ENCODE measurements around the gene LOXHD1.

The LOXHD1 gene

DNA sequence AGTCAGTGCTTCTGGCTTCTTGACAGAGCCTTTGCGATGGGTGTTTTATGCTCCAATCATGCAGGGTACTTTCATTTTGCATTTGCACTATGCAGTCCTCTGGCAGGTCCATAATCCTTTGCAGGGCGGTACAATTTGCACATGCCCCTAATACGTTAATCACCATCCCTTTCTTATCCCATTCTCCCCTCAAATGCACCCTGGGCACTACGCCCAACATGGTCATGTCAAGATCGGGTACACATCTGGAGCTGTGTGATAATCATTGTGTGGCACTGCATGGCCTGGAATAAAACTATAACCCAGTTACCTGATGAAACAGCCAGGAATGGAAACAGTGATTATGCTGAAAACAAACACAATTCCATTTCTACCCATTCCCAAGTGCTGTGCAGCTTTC is 27.7 kb downstream of the LOXHD1 start:
- no peak overlapping the region for H3K4me3 ChIP-seq
- no peak overlapping the region for H3K27ac ChIP-seq

DNA sequence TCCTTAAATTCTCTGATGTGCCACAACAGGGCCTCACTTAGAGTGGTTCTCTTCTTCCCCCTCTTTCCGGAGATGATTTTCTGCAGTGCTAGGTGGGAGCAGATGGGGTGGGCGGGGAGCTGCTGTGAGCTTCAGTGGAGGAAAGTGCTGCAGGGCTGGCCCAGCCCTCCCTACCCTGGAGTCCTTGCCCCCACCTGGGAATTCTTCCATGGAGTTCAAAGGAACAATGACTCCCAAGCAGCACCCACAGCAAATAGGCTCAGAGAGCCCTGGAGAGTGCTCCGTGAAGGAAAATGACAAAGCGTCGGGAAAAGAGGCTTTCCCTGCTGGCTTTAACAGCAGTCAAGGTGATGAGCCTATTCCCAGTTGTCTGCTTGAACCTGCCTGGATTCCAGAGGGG is 28.8 kb downstream of the LOXHD1 start:
- Histone ChIP-seq H3K4me3 (no peak overlapping the region), H3K27ac (no peak overlapping the region)

- Histone ChIP-seq H3K4me3 (no peak overlapping the region), H3K27ac (no peak overlapping the region)
Observed at GRCh38 chr18:46627136-46627535, 29.9 kb downstream of the LOXHD1 start.

DNA sequence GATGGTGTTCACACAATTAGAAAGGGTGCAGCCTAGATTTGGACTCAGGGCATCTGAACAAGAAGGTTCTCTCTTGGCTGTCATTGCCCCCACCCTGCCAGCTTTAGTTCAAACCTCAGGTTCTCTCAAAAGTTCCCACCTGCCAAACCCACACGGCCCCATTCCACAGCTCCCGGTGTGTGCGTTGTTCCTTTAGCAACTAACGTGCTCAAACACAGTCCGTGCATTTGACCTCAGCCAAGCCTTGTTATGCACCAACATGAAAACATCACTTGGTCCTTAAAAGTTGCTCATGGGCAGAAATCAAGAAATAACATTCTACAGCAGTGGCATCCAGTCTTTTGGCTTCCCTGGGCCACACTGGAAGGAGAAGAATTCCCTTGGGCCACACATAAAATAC is 32.0 kb downstream of the LOXHD1 start:
- Histone ChIP-seq H3K4me3 (no peak overlapping the region), H3K27ac (no peak overlapping the region)

DNA sequence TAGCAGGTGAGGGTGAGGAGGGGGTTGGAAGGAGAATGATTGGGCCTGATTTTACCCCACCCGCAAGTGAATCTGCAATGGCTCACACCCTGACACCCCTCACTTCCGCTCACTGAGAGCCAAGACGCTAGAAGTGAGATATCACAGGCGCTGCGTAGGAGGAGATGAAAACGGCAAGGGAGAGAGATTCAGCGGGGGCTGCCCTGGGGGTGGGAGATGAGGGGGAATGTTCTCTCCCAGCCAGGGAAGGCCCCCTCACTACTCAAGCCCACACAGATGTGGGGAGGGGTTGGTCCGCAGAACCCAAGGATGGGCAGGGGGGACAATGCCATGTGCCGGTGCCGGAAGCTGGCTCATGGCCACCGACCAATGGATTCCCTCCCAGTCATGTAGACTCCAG is 32.9 kb downstream of the LOXHD1 start:
- Histone ChIP-seq H3K27ac (no peak overlapping the region), H3K4me3 (no peak overlapping the region)

DNA sequence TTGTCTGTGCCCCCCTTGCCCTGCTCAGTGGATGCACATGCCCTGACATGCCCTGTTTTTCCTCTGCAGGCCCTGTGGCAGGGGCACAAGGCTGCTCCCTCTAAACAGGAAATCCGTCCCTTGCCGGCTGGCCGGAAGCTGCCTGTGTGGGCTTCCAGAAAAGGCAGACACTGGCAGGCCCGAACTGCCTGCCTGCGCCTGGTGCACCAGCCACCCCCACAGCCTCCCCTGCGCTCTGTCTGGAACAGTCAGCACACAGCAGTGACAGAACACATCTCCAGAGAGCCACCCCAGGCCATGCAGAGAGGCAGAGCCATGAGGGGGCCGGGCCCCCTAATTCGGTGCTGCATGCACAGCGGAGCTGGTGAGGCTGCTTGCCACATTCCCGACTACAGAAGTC is 33.5 kb downstream of the LOXHD1 start:
- peak overlapping the region in 3 of 21 experiments; percentile 13 to 54 (median 14) for H3K27ac ChIP-seq
- H3K4me3 ChIP-seq, result no peak overlapping the region

DNA sequence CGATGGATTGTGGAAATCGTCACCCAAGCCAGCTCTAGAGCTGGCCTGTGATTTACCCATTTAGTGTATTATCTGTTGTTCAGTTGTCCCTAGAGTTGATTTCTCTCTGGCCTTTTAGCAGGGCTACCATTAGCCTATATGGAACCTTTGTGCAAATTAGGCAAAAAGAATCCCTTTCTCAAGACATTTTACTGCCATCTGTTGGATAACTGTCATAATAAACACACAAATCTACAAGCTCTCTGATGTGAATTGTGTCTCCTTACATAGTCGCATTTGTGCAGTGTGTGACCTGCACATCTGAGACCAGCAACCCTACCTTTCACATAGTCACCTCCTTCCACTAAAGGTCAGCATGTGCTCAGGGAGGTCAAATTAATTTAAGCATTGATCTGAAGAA is 34.0 kb downstream of the LOXHD1 start:
- Histone ChIP-seq H3K4me3 (no peak overlapping the region), H3K27ac (peak overlapping the region in 1 of 21 experiments; percentile 54)

DNA sequence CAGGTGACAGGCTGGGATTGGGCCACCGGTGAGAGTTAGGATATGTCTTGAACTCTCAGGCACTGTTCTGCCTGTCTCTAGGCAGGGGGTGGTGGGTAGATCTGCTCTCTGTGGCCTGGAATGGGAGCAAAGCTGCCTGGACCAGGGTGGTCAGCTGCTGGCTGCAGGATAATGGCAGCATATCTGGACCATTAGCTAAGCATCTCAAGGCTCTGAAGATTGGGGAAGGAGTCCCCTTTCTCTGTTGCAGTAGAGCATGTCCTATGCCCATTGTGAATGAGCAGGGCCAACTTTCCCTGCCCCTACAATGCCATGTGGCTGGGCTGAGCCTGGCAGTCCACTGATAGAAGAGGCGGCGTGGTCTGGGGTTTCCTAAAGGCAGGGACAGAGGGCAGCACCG is 34.6 kb downstream of the LOXHD1 start:
- no peak overlapping the region for H3K4me3 ChIP-seq
- H3K27ac ChIP-seq, result no peak overlapping the region

GRCh38 chr18:46621871-46622270 is 35.1 kb downstream of the LOXHD1 start:
- Histone ChIP-seq H3K27ac (no peak overlapping the region), H3K4me3 (no peak overlapping the region)

DNA sequence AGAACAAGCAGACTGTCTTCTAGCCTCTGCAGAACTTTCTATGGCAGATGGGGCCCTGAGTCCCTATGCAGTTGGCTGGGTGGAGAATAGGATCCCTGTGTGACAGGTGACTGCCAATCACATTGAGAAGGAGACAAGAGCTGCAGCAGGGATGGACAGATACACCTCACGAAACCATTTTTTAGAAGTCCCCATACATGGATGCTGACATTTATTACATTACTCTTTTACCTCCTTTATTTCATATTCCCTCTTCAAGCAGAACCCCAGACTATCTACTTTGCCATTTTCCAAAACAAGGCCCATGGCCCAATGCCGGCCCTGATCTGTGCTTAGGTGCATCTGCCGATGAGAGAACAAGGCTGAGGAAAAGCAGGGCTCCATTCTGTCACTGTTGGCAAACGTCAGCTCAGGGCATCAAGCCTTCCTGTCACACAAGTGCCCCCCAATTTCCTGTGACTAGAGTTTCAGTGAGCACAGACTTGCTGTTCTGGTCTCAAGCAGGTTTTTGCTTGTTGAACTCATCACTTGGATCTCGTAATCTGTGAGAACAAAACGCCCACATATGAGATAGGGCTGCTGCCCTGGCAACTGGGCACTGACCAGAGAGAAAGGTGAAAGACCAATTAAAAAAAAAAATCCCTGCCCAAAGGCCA is 35.8 kb downstream of the LOXHD1 start:
- H3K4me3 ChIP-seq, result no peak overlapping the region
- H3K27ac ChIP-seq, result peak overlapping the region in 1 of 21 experiments; percentile 14

DNA sequence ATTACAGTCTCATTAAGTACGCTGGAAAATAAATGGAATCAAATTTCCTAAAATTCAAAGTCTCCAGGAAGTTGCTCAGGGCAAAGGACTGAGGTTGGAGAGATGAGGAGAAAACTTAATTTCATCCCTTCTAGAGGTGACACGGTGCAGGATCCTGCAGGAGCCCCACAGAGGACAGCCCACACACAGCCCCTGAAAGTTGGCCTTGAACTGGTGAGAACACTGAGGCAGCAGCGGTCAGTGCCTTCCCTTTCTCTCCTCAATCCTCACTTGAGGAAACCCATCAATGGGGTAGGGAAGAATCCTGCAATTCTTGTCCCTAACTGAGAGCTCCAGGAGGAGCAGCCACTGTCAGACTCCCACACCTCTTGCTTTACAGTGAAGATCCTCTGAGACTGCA is 37.5 kb downstream of the LOXHD1 start:
- Histone ChIP-seq H3K27ac (no peak overlapping the region), H3K4me3 (no peak overlapping the region)

DNA sequence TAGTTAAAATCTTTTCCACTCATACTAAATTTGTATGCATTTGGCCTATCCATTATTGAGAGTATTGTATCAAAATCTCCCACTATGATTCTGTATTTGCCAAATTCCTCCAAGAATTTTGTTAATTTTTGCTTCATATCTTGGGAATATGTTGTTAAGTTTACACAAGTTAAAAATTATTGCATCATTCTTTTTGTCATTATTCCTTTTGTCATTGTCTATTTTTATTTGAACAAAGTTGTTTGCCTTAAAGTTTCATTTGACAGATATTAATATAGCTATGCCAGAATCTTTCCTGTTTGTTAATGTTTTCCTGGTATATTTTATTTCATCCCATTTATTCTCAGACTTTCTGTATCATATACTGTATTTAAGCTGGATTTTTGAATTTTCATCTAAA is 41.3 kb downstream of the LOXHD1 start:
- Histone ChIP-seq H3K27ac (no peak overlapping the region), H3K4me3 (no peak overlapping the region)

GRCh38 chr18:46609048-46609447 is 48.0 kb downstream of the LOXHD1 start:
- no peak overlapping the region for H3K4me3 ChIP-seq
- no peak overlapping the region for H3K27ac ChIP-seq

DNA sequence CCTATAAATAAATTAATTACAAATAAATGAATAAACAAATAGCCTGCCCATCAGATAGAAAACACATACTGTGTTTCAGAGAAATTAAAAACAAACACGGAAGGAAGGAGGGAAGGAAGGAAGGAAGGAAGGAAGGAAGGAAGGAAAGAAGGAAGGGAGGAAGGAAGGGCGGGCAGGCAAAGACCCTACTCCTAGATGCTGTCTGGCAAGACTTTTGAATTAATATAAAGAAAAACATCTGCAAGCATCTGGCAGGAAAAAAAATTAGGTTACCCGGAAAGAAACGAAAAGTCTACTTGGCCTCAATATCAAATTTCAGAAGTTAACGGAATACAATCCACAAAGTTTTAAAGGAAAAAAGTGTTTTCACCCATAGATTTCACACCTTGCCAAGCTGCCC is 49.1 kb downstream of the LOXHD1 start:
- Histone ChIP-seq H3K27ac (no peak overlapping the region), H3K4me3 (no peak overlapping the region)

- H3K4me3 ChIP-seq, result no peak overlapping the region
- peak overlapping the region in 1 of 21 experiments; percentile 14 for H3K27ac ChIP-seq
Observed at GRCh38 chr18:46601141-46601805, 55.7 kb downstream of the LOXHD1 start.

- Histone ChIP-seq H3K4me3 (no peak overlapping the region), H3K27ac (no peak overlapping the region)
Observed at GRCh38 chr18:46596119-46596518, 60.9 kb downstream of the LOXHD1 start.

- Histone ChIP-seq H3K4me3 (no peak overlapping the region), H3K27ac (no peak overlapping the region)
Observed at GRCh38 chr18:46591783-46592391, 65.1 kb downstream of the LOXHD1 start.

- no peak overlapping the region for H3K4me3 ChIP-seq
- no peak overlapping the region for H3K27ac ChIP-seq
Observed at GRCh38 chr18:46590103-46590502, 66.9 kb downstream of the LOXHD1 start.

GRCh38 chr18:46588971-46589660 is 67.9 kb downstream of the LOXHD1 start:
- no peak overlapping the region for H3K27ac ChIP-seq
- H3K4me3 ChIP-seq, result no peak overlapping the region

- Histone ChIP-seq H3K4me3 (no peak overlapping the region), H3K27ac (no peak overlapping the region)
Observed at GRCh38 chr18:46587600-46587999, 69.4 kb downstream of the LOXHD1 start.

GRCh38 chr18:46583711-46584110 is 73.3 kb downstream of the LOXHD1 start:
- no peak overlapping the region for H3K4me3 ChIP-seq
- no peak overlapping the region for H3K27ac ChIP-seq
